SHP77 (cell line): ENCODE results near the gene CD79B.
"Not testable (repeated sequence)": the region's sequence is repeated elsewhere in the genome, so short reads cannot be mapped to it uniquely, and the experiment has no call there.

Source experiments
- DNase-seq, 2 experiments: peaks; one replicate each; lab custom pipeline; 2025; lab: John Stamatoyannopoulos, UW

CD79B gene

GRCh38 chr17:63911041-63911635 is 21.0 kb downstream of the CD79B start, which contains the start of gene CSHL1:
Gene CSHL1 (minus strand): TSS chr17:63911258. CDS start chr17:63911196, 62 bp downstream.
- DNase-seq, result no peak

GRCh38 chr17:63910096-63910495 is 22.0 kb downstream of the CD79B start:
- DNase-seq, result no peak

GRCh38 chr17:63909586-63909985 is 22.5 kb downstream of the CD79B start:
- not testable (repeated sequence) for DNase-seq

- DNase-seq, result peak; percentile 9 to 28
Observed at GRCh38 chr17:63907161-63907778, 24.9 kb downstream of the CD79B start.

- DNase-seq, result not testable (repeated sequence)
Observed at GRCh38 chr17:63904796-63905195, 27.3 kb downstream of the CD79B start.

GRCh38 chr17:63903787-63904201 is 28.3 kb downstream of the CD79B start:
- DNase-seq, result not testable (repeated sequence)

GRCh38 chr17:63901971-63902370 is 30.2 kb downstream of the CD79B start:
- DNase-seq, result not testable (repeated sequence)

GRCh38 chr17:63898899-63899798 is 33.0 kb downstream of the CD79B start:
- DNase-seq, result not testable (repeated sequence)

- DNase-seq, result not testable (repeated sequence)
Observed at GRCh38 chr17:63896524-63897354, 35.4 kb downstream of the CD79B start, which contains the start of gene CSH1. Gene CSH1 (minus strand): TSS chr17:63896574. CDS start chr17:63896511, 63 bp downstream.

- not testable (repeated sequence) for DNase-seq
Observed at GRCh38 chr17:63894821-63895220, 37.3 kb downstream of the CD79B start.

- not testable (repeated sequence) for DNase-seq
Observed at GRCh38 chr17:63894021-63894420, 38.1 kb downstream of the CD79B start.

GRCh38 chr17:63892316-63893037 is 39.7 kb downstream of the CD79B start:
- DNase-seq, result not testable (repeated sequence)

GRCh38 chr17:63889026-63889848 is 42.9 kb downstream of the CD79B start:
- DNase-seq, result peak; percentile 18 to 28

- DNase-seq, result not testable (repeated sequence)
Observed at GRCh38 chr17:63885119-63885518, 47.0 kb downstream of the CD79B start.

GRCh38 chr17:63882626-63883126 is 49.5 kb downstream of the CD79B start:
- not testable (repeated sequence) for DNase-seq

- DNase-seq, result no peak
Observed at GRCh38 chr17:63881935-63882601, 50.1 kb downstream of the CD79B start, which contains the start of gene GH2. Gene GH2 (minus strand): TSS chr17:63881944. CDS start chr17:63881801, 143 bp downstream.

- DNase-seq, result not testable (repeated sequence)
Observed at GRCh38 chr17:63881337-63881736, 50.8 kb downstream of the CD79B start.

GRCh38 chr17:63880706-63881105 is 51.4 kb downstream of the CD79B start:
- DNase-seq, result no peak
